ENCODE results near the gene EXOSC2.

- TF ChIP-seq CTCF (conservative IDR thresholded peaks at IDR 0.05 in 1 of 2, IDR thresholded peaks at IDR 0.05 in 1 of 2; ENCODE audit: low read depth in 1 of 2, low read length in 2 of 2) (no peak), EZH2 (IDR thresholded peaks at IDR 0.05; ENCODE audit: low read length, missing control alignments) (no peak)
Observed at GRCh38 chr9:130710822-130711352, 17.3 kb downstream of the EXOSC2 start.
